Right cardiac atrium (tissue), 5 donors: Measurements from ENCODE around the gene RLF. TPM values are rescaled to one million over a fixed set of nuclear protein-coding genes. Genes with fewer than 3 reads are reported as not detected.
"Not testable (repeated sequence)": the region's sequence is repeated elsewhere in the genome, so short reads cannot be mapped to it uniquely, and the experiment has no call there.

Experiments
- ATAC-seq, 2 donors: fragments of 200-7000 bp; cut with Tn5 transposase; one replicate each; pipeline versions ENCODE4 v1.8.0 to v1.9.1; 2020; ENCODE audit warnings: moderate library complexity in 2 of 2, mild to moderate bottlenecking in 1 of 2
- DNase-seq, 3 donors: peaks; one replicate each; pipeline ENCODE4 v3.0.0-alpha.2; 2020
- H3K27ac ChIP-seq: one replicate; pipeline ENCODE4 v1.5.1; 2013; ENCODE audit warnings: mild to moderate bottlenecking, low read length, control low read depth, moderate library complexity
- H3K27me3 ChIP-seq: one replicate; pipeline ENCODE4 v1.6.1; 2013; ENCODE audit not compliant: control insufficient read depth, insufficient read depth
- H3K4me1 ChIP-seq: one replicate; pipeline ENCODE4 v1.6.1; 2013; ENCODE audit warnings: low read length; ENCODE audit not compliant: control insufficient read depth, insufficient read depth
- H3K4me3 ChIP-seq: one replicate; pipeline ENCODE4 v1.5.1; 2013; ENCODE audit warnings: low read length, control low read depth
- H3K9me3 ChIP-seq: one replicate; pipeline ENCODE4 v1.6.1; 2013; ENCODE audit warnings: low read length; ENCODE audit not compliant: control insufficient read depth
- WGBS: extraction: QIAGEN DNeasy Blood & Tissue Kit; methylation state at CpG from one replicate; pipeline ENCODE4 v1.1.7; 2013; 5-methylcytosine and 5-hydroxymethylcytosine counted together
- intact Hi-C, 4 donors: fragments of 100-400 bp; cut with DNase I; formaldehyde crosslinking; loops; one replicate each; pipeline versions ENCODE4 v1.11.0 to v1.14.0; 2022 to 2023
- polyA plus RNA-seq: library from polyadenylated mRNA; stranded (reverse); fragments of 200-250 nt; gene quantifications from one replicate; pipeline ENCODE4 v1.2.3, GENCODE V29; 2013
- total RNA-seq, 4 donors: library from RNA; stranded (reverse); fragmentation: NEBNext Ultra II Directional; extraction: Animal tissue kit (Norgen Biotek cat#: 25700); gene quantifications; one replicate each; pipeline ENCODE4 v1.2.1, GENCODE V29; 2021
- donor health status: healthy with polysubstance abuse.
- donor health status: DM: no; HTN: yes; CAD: no.
- donor health status: DM: no; HTN: no; CAD: no.
- donor health status: DM: no; HTN: yes; CAD: no; lungs with severe emphysema.
- donor health status: DM: yes; HTN: yes; CAD: no.

The RLF gene
- total and polyA plus RNA-seq, 5 donors, result 4.9 to 14.9 (median 14.1) TPM

- WGBS, result 86% methylated on average over 3 of the region's 3 CpGs
- Histone ChIP-seq H3K27me3 (no peaks in the 10 kb centered on the region), H3K9me3 (no peaks in the 10 kb centered on the region), H3K27ac (no peak overlapping the region), H3K4me3 (no peak overlapping the region), H3K4me1 (peaks cover 2% of the 10 kb centered on the region)
- intact Hi-C loops, result no loop called here
- DNase-seq (no peak), ATAC-seq (no peak)
These were observed 9.8 kb downstream of the RLF start for GRCh38 chr1:40171036-40171435.

DNA sequence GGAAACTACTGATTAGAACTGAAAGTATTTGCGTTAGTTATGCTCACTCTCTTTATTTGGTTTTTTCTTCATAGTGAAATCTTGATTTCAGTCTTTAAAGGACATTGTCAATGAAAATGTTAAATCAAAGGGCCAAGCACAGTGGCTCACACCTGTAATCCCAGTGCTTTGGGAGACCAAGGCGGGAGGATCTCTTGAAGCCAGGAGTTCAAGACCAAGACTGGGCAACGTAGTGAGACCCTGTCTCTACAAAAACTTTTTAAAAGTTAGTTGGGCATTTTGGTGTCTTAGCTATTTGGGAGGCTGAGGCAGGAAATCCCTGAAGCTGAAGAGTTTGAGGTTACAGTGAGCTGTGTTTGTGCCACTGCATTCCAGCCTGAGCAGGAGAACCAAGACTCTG lies 13.6 kb downstream of the RLF start:
- Histone ChIP-seq H3K4me1 (peaks cover 2% of the 10 kb centered on the region), H3K27me3 (no peaks in the 10 kb centered on the region), H3K4me3 (no peak overlapping the region), H3K27ac (no peak overlapping the region), H3K9me3 (no peaks in the 10 kb centered on the region)
- DNase-seq, result no peak
- intact Hi-C loops, result no loop called here
- 92% methylated on average over 3 of the region's 3 CpGs for WGBS
- no peak for ATAC-seq

GRCh38 chr1:40176989-40177388 lies 15.8 kb downstream of the RLF start:
- ATAC-seq, H3K9me3 ChIP-seq, H3K4me3 ChIP-seq, intact Hi-C loops, DNase-seq, H3K4me1 ChIP-seq, H3K27me3 ChIP-seq, H3K27ac ChIP-seq: not testable (repeated sequence)
- WGBS, result 91% methylated on average over 15 of the region's 15 CpGs

GRCh38 chr1:40178200-40178599 lies 17.0 kb downstream of the RLF start:
- intact Hi-C loops, result no loop called here
- H3K27me3 ChIP-seq, result no peaks in the 10 kb centered on the region
- WGBS, result 47% methylated on average over 2 of the region's 2 CpGs
- no peak overlapping the region for H3K4me3 ChIP-seq
- H3K9me3 ChIP-seq, result no peaks in the 10 kb centered on the region
- H3K4me1 ChIP-seq, result peaks cover 2% of the 10 kb centered on the region
- ATAC-seq (no peak), DNase-seq (no peak)
- H3K27ac ChIP-seq, result no peak overlapping the region

DNA sequence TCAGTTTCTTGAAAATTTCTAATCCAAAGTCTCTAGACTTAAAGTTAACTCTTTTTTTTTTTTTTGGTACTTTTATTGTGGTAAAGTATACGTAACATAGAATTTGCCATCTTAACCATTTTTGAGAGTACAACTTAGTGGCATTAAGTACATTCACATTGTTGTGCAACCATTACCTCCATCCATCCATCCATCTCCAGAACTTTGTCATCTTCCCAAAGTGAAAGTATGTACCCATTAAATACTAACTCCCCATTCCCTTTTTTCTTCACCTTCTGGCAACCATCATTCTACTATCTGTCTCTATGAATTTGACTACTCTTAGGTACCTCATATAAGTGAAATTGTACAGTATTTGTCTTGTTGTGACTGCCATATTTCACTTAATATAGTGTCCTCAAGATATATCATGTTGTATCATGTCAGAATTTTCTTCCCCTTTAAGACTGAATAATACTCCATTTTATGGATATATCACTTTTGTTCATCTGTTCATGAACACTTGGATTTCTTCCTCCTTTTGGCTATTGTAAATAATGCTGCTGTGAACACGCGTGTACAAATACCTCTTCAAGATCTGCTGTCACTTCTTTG lies 18.4 kb downstream of the RLF start:
- no peak overlapping the region for H3K4me3 ChIP-seq
- DNase-seq, result no peak
- intact Hi-C loops, result no loop called here
- no peaks in the 10 kb centered on the region for H3K9me3 ChIP-seq
- no peak for ATAC-seq
- no peaks in the 10 kb centered on the region for H3K27me3 ChIP-seq
- no peak overlapping the region for H3K27ac ChIP-seq
- H3K4me1 ChIP-seq, result no peaks in the 10 kb centered on the region
- whole genome bisulfite sequencing, result 94% methylated on average over 3 of the region's 3 CpGs

- H3K27ac ChIP-seq, result no peak overlapping the region
- 44% methylated on average over 3 of the region's 3 CpGs for WGBS
- H3K4me1 ChIP-seq, result no peaks in the 10 kb centered on the region
- no peaks in the 10 kb centered on the region for H3K9me3 ChIP-seq
- ATAC-seq (no peak), DNase-seq (no peak)
- intact Hi-C loops, result no loop called here
- H3K4me3 ChIP-seq, result no peak overlapping the region
- no peaks in the 10 kb centered on the region for H3K27me3 ChIP-seq
These were observed 22.0 kb downstream of the RLF start for GRCh38 chr1:40183055-40183710.

DNA sequence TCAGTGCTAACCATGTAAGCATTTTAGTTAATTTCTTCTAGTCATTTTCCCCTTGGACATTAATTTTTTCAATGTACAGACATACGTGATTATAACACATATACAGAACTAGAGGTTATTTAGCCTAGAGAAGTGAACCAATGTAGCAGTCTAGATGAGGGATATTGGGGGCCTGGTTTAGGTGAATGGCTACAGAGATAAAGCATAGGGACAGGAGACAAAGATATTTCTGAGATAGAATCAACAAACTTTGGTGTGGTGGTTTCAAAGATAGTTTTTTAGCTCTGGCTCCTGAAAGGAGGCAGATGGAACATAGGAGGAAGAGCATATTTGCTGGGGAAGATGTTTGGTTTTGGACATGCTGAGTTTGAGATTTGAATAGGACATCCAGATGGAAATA lies 23.0 kb downstream of the RLF start:
- H3K4me1 ChIP-seq, result no peaks in the 10 kb centered on the region
- intact Hi-C loops, result no loop called here
- no peaks in the 10 kb centered on the region for H3K9me3 ChIP-seq
- H3K4me3 ChIP-seq, result no peak overlapping the region
- 87% methylated on average over 1 of the region's 1 CpG for WGBS
- ATAC-seq (no peak), DNase-seq (no peak)
- H3K27ac ChIP-seq, result no peak overlapping the region
- no peaks in the 10 kb centered on the region for H3K27me3 ChIP-seq

- no peak overlapping the region for H3K27ac ChIP-seq
- DNase-seq, result no peak
- intact Hi-C loops, result no loop called here
- no peak overlapping the region for H3K4me3 ChIP-seq
- ATAC-seq, result no peak
- H3K9me3 ChIP-seq, result no peaks in the 10 kb centered on the region
- H3K4me1 ChIP-seq, result no peaks in the 10 kb centered on the region
- WGBS, result 94% methylated on average over 7 of the region's 7 CpGs
- no peaks in the 10 kb centered on the region for H3K27me3 ChIP-seq
These were observed 25.0 kb downstream of the RLF start for GRCh38 chr1:40185951-40186864.

- DNase-seq, result no peak
- H3K4me3 ChIP-seq, result no peak overlapping the region
- H3K4me1 ChIP-seq, result no peaks in the 10 kb centered on the region
- no peaks in the 10 kb centered on the region for H3K9me3 ChIP-seq
- intact Hi-C loops, result no loop called here
- WGBS, result 29% methylated on average over 1 of the region's 1 CpG
- no peak for ATAC-seq
- H3K27me3 ChIP-seq, result no peaks in the 10 kb centered on the region
- no peak overlapping the region for H3K27ac ChIP-seq
These were observed 26.2 kb downstream of the RLF start for GRCh38 chr1:40187399-40187798.

DNA sequence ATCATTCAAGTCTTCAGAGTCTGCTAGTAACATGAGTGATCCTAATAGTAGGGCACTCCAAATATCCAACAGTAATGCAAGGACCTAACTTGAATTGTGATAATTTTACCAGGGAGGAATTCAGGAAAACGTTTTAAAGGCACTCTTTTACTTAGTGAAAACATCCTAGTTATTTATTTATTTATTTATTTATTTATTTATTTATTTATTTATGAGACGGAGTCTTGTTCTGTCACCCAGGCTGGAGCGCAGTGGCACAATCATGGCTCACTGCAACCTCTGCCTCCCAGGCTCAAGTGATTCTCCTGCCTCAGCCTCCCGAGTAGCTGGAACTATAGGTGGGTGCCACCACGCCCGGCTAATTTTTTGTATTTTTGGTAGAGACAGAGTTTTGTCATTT lies 33.5 kb downstream of the RLF start:
- intact Hi-C loops, H3K27ac ChIP-seq, DNase-seq, H3K27me3 ChIP-seq, H3K4me1 ChIP-seq, ATAC-seq, H3K9me3 ChIP-seq, H3K4me3 ChIP-seq: not testable (repeated sequence)
- WGBS, result 93% methylated on average over 6 of the region's 6 CpGs

DNA sequence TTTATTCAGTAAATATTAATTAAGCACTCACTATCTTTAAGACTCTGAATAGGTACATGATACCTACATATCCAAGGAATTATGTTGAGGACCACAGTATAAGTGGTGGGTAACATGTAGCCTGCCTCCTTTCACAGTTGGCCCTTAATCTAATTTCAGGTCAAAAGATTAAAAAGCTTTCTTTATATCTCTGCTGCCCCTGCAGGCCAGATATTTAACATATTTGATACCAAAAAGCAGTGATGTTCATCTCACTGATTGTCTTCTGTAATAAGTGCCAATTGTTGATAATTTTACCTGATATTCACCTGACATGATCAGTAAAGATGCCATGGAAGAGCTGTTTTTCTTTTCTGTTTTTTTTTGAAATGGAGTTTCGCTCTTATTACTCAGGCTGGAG lies 36.5 kb downstream of the RLF start:
- no peak overlapping the region for H3K27ac ChIP-seq
- DNase-seq (no peak), ATAC-seq (no peak)
- intact Hi-C loops, result no loop called here
- H3K4me1 ChIP-seq, result peaks cover 1% of the 10 kb centered on the region
- H3K9me3 ChIP-seq, result no peaks in the 10 kb centered on the region
- no peak overlapping the region for H3K4me3 ChIP-seq
- no peaks in the 10 kb centered on the region for H3K27me3 ChIP-seq
- WGBS, result 100% methylated on average over 1 of the region's 1 CpG
